Esophagus muscularis mucosa (tissue), 3 donors: ENCODE measurements around the gene REC114.

Experiments used
- POLR2A ChIP-seq: fragments of 450-650 bp; IDR thresholded peaks from one replicate; pipeline ENCODE4 v1.6.1; 2017; ENCODE audit warnings: antibody characterized with exemption, moderate library complexity, mild to moderate bottlenecking, low read depth
- TF ChIP-seq, protein P1 (sequence below), 3 experiments: fragments of 200-600 bp in 2 of 3; fragments of 450-650 bp in 1 of 3; sonication (generic) in 2 of 3; IDR thresholded peaks; one replicate each; pipeline ENCODE4 v1.5.1; 2017 to 2019; ENCODE audit warnings: antibody characterized with exemption in 3 of 3, mild to moderate bottlenecking in 2 of 3, moderate library complexity in 1 of 3

DNA sequence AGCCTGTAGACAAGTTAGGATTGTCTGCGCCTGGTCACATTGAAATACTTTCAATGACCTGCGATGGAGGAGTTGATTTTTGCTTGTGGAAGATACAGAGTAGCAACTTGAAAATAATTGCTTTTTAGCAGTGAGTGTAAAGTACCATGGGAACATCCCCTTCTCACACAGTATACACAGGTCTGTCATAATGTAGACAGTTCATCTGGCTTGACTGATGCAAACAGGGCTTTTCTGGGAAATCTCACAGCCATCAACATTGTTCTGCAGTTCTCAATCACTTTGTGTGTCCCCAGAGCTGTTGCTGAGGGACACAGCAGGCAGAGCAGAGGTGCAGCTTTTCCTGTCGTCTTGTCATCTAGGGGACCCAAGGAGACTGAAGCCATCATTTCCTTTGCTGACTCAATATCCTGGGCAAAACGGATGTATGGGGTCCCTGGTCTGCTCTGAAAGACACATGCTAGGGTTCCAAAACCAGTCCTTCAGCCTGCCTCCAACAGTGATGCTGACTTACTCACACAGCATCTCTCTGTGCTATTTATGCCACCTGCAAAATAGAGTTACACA, 5.3 kb upstream of the REC114 start:
- TF ChIP-seq, protein P1, sequence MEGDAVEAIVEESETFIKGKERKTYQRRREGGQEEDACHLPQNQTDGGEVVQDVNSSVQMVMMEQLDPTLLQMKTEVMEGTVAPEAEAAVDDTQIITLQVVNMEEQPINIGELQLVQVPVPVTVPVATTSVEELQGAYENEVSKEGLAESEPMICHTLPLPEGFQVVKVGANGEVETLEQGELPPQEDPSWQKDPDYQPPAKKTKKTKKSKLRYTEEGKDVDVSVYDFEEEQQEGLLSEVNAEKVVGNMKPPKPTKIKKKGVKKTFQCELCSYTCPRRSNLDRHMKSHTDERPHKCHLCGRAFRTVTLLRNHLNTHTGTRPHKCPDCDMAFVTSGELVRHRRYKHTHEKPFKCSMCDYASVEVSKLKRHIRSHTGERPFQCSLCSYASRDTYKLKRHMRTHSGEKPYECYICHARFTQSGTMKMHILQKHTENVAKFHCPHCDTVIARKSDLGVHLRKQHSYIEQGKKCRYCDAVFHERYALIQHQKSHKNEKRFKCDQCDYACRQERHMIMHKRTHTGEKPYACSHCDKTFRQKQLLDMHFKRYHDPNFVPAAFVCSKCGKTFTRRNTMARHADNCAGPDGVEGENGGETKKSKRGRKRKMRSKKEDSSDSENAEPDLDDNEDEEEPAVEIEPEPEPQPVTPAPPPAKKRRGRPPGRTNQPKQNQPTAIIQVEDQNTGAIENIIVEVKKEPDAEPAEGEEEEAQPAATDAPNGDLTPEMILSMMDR (IDR thresholded peaks at IDR 0.05): no peak
- TF ChIP-seq POLR2A: no peak
